Upper lobe of left lung (tissue), 6 donors: Measurements from ENCODE around the gene COL6A1. TPM values are rescaled to one million over a fixed set of nuclear protein-coding genes. Genes with fewer than 3 reads are reported as not detected.
A peak's percentile ranks its signal among the peaks of the same experiment; 100 is the strongest.

ENCODE experiments used
- ATAC-seq, 2 donors: fragments of 200-7000 bp; cut with Tn5 transposase; one replicate each; pipeline ENCODE4 v1.9.1; 2022; ENCODE audit warnings: mild to moderate bottlenecking in 2 of 2, moderate library complexity in 2 of 2; ENCODE audit not compliant: low FRiP score in 2 of 2
- DNase-seq, 2 donors: peaks; one replicate each; pipeline ENCODE4 v3.0.0-alpha.2; 2019 to 2020
- H3K27ac ChIP-seq, 4 donors: fragments of 200-600 bp; sonication (generic); one replicate each; pipeline ENCODE4 v1.5.1; 2016 to 2019
- H3K27me3 ChIP-seq, 4 donors: fragments of 200-600 bp; sonication (generic); one replicate each; pipeline ENCODE4 v1.5.1; 2017 to 2019
- H3K36me3 ChIP-seq, 4 donors: fragments of 200-600 bp; sonication (generic); one replicate each; pipeline ENCODE4 v1.5.1; 2016 to 2019
- H3K4me1 ChIP-seq, 4 donors: fragments of 200-600 bp; sonication (generic); one replicate each; pipeline ENCODE4 v1.5.1; 2018 to 2019
- H3K4me3 ChIP-seq, 4 donors: fragments of 200-600 bp; sonication (generic); one replicate each; pipeline ENCODE4 v1.5.1; 2017 to 2019; ENCODE audit warnings: mild to moderate bottlenecking in 2 of 4, moderate library complexity in 1 of 4
- H3K9me3 ChIP-seq, 4 donors: fragments of 200-600 bp; sonication (generic); one replicate each; pipeline ENCODE4 v1.5.1; 2018 to 2019
- CTCF ChIP-seq, 6 experiments: fragments of 450-650 bp in 4 of 6; fragments of 200-600 bp in 2 of 6; sonication (generic) in 2 of 6; IDR thresholded peaks; one replicate each; pipeline ENCODE4 v1.5.1; 2016 to 2019; ENCODE audit warnings: antibody characterized with exemption in 6 of 6
- EP300 ChIP-seq, 4 donors: sonication (generic); formaldehyde crosslinking; IDR thresholded peaks; one replicate each; pipeline ENCODE4 v1.5.1; 2017; ENCODE audit warnings: antibody characterized with exemption in 4 of 4, control low read depth in 2 of 4
- POLR2A ChIP-seq, 4 donors: fragments of 450-650 bp; IDR thresholded peaks; one replicate each; pipeline ENCODE4 v1.5.1; 2016 to 2017; ENCODE audit warnings: antibody characterized with exemption in 4 of 4, mild to moderate bottlenecking in 2 of 4
- POLR2AphosphoS5 ChIP-seq, 2 donors: sonication (generic); formaldehyde crosslinking; IDR thresholded peaks; one replicate each; pipeline ENCODE4 v1.5.1; 2017; ENCODE audit warnings: antibody characterized with exemption in 2 of 2
- WGBS, 2 donors: methylation state at CpG; one replicate each; pipeline ENCODE4 v1.1.5; 2017 to 2018; 5-methylcytosine and 5-hydroxymethylcytosine counted together
- total RNA-seq, 6 donors: library from RNA; depleted of rRNA in 4 of 6; stranded (reverse); fragments of >200 nt in 4 of 6; gene quantifications; one replicate each; pipeline versions ENCODE4 v1.1.0 to v1.2.1, GENCODE V29; 2016 to 2021
- donor health status: DM: no; HTN: no; CAD: no; lungs with moderate emphysema.
- donor health status: DM: no; HTN: yes; CAD: no; lungs with severe emphysema.

The COL6A1 gene
- total RNA-seq, 6 donors from 2014 or later = 61.9 to 351 (median 205) TPM

GRCh38 chr21:45984584-45985095 lies 3.1 kb downstream of the COL6A1 start:
- Histone ChIP-seq H3K4me1 (peaks cover 5 to 17% (median 15%) of the 10 kb centered on the region in 4 donors), H3K27me3 (peaks cover 0 to 5% (median 0%) of the 10 kb centered on the region in 4 donors), H3K4me3 (no peak overlapping the region), H3K36me3 (peaks cover 0 to 32% (median 15%) of the 10 kb centered on the region in 4 donors), H3K9me3 (no peaks in the 10 kb centered on the region), H3K27ac (peak overlapping the region in 2 of 4 donors; percentile 34 to 80)
- no peak for TF ChIP-seq EP300 (IDR thresholded peaks at IDR 0.05)
- no peak for TF ChIP-seq POLR2AphosphoS5 (IDR thresholded peaks at IDR 0.05)
- no peak for TF ChIP-seq CTCF (IDR thresholded peaks at IDR 0.05)
- TF ChIP-seq POLR2A (IDR thresholded peaks at IDR 0.05) = no peak
- WGBS, 2 donors = 82 to 91% methylated on average over 3 of the region's 3 CpGs
- ATAC-seq = no peak
- DNase-seq = no peak

- Histone ChIP-seq H3K4me1 (peaks cover 5 to 17% (median 15%) of the 10 kb centered on the region in 4 donors), H3K9me3 (no peaks in the 10 kb centered on the region), H3K36me3 (peaks cover 0 to 42% (median 19%) of the 10 kb centered on the region in 4 donors), H3K4me3 (no peak overlapping the region), H3K27me3 (peaks cover 0 to 5% (median 0%) of the 10 kb centered on the region in 4 donors), H3K27ac (no peak overlapping the region)
- DNase-seq = peak in 1 of 2 donors; percentile 75
- WGBS, 2 donors = 87 to 95% methylated on average over 11 to 34 of the region's 37 CpGs
- TF ChIP-seq POLR2AphosphoS5 (IDR thresholded peaks at IDR 0.05) (no peak), EP300 (IDR thresholded peaks at IDR 0.05) (no peak), POLR2A (IDR thresholded peaks at IDR 0.05) (no peak), CTCF (IDR thresholded peaks at IDR 0.05) (no peak)
- ATAC-seq = no peak
These were observed 4.1 kb downstream of the COL6A1 start for GRCh38 chr21:45985471-45986315.

GRCh38 chr21:45986316-45987051 lies 4.9 kb downstream of the COL6A1 start:
- Histone ChIP-seq H3K27ac (no peak overlapping the region), H3K36me3 (peaks cover 0 to 48% (median 22%) of the 10 kb centered on the region in 4 donors), H3K4me1 (peaks cover 5 to 16% (median 10%) of the 10 kb centered on the region in 4 donors), H3K4me3 (no peak overlapping the region), H3K9me3 (no peaks in the 10 kb centered on the region), H3K27me3 (peaks cover 0 to 5% (median 0%) of the 10 kb centered on the region in 4 donors)
- 94 to 97% methylated on average over 7 to 36 of the region's 36 CpGs for WGBS, 2 donors
- TF ChIP-seq POLR2A (IDR thresholded peaks at IDR 0.05) (no peak), CTCF (IDR thresholded peaks at IDR 0.05) (no peak), EP300 (IDR thresholded peaks at IDR 0.05) (no peak), POLR2AphosphoS5 (IDR thresholded peaks at IDR 0.05) (no peak)
- DNase-seq = peak in 1 of 2 donors; percentile 73
- ATAC-seq = no peak

- Histone ChIP-seq H3K4me3 (no peak overlapping the region), H3K27me3 (peaks cover 0 to under 1% (median 0%) of the 10 kb centered on the region in 4 donors), H3K4me1 (peaks cover 4 to 9% (median 5%) of the 10 kb centered on the region in 4 donors), H3K9me3 (no peaks in the 10 kb centered on the region), H3K27ac (no peak overlapping the region), H3K36me3 (peaks cover 0 to 49% (median 26%) of the 10 kb centered on the region in 4 donors)
- TF ChIP-seq CTCF (IDR thresholded peaks at IDR 0.05) = no peak
- no peak for TF ChIP-seq POLR2AphosphoS5 (IDR thresholded peaks at IDR 0.05)
- TF ChIP-seq EP300 (IDR thresholded peaks at IDR 0.05) = no peak
- no peak for TF ChIP-seq POLR2A (IDR thresholded peaks at IDR 0.05)
- no peak for ATAC-seq
- 96% methylated on average over 20 to 29 of the region's 29 CpGs for WGBS, 2 donors
- DNase-seq = peak in 1 of 2 donors; percentile 73
These were observed 5.6 kb downstream of the COL6A1 start for GRCh38 chr21:45987121-45987711.
